ENCODE data around the gene TCAP. TPM values are rescaled to one million over a fixed set of nuclear protein-coding genes. Genes with fewer than 3 reads are reported as not detected.
A peak's percentile ranks its signal among the peaks of the same experiment; 100 is the strongest.
"Not testable (repeated sequence)": the region's sequence is repeated elsewhere in the genome, so short reads cannot be mapped to it uniquely, and the experiment has no call there.

The TCAP gene
- total and polyA plus RNA-seq, 8 donors = 0.88 to 14.1 (median 2.2) TPM; not detected in 2

DNA sequence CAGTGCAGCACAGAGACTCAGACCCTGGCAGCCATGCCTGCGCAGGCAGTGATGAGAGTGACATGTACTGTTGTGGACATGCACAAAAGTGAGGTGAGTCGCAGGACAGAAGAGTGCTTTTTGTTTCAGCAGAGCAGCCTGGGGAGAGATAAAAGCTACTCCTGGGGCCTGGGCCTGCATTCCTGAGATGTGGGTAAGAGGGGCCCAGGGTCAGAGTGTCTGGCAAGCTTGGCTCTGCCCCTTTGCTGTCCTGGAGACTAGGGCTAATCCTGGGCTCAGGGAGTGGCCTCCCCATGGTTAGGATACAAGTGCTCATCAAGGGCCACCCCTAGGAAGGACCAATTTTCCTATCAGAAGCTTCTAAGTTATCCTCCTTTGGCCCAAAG lies 29.9 kb downstream of the TCAP start:
- DNase-seq = no peak
- H3K9me3 ChIP-seq = no peaks in the 10 kb centered on the region
- 69 to 89% (median 83%) methylated on average over 2 of the region's 2 CpGs for WGBS, 5 donors
- peaks cover 0 to 11% (median 6%) of the 10 kb centered on the region in 4 donors for H3K4me1 ChIP-seq
- H3K27me3 ChIP-seq = peaks cover 0 to 6% (median 3%) of the 10 kb centered on the region in 3 donors
- H3K4me3 ChIP-seq = no peak overlapping the region
- no peak overlapping the region for H3K27ac ChIP-seq
- TF ChIP-seq EP300 (IDR thresholded peaks at IDR 0.05) (no peak), POLR2A (IDR thresholded peaks at IDR 0.05) (no peak), POLR2AphosphoS5 (IDR thresholded peaks at IDR 0.05) (no peak)
- TF ChIP-seq, protein P1, sequence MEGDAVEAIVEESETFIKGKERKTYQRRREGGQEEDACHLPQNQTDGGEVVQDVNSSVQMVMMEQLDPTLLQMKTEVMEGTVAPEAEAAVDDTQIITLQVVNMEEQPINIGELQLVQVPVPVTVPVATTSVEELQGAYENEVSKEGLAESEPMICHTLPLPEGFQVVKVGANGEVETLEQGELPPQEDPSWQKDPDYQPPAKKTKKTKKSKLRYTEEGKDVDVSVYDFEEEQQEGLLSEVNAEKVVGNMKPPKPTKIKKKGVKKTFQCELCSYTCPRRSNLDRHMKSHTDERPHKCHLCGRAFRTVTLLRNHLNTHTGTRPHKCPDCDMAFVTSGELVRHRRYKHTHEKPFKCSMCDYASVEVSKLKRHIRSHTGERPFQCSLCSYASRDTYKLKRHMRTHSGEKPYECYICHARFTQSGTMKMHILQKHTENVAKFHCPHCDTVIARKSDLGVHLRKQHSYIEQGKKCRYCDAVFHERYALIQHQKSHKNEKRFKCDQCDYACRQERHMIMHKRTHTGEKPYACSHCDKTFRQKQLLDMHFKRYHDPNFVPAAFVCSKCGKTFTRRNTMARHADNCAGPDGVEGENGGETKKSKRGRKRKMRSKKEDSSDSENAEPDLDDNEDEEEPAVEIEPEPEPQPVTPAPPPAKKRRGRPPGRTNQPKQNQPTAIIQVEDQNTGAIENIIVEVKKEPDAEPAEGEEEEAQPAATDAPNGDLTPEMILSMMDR (IDR thresholded peaks at IDR 0.05) = no peak
- intact Hi-C loops (cut with DNase I; ENCODE audit: low total_unique reads) = no loop called here
- H3K36me3 ChIP-seq = peaks cover 0 to 6% (median 0%) of the 10 kb centered on the region in 4 donors

DNA sequence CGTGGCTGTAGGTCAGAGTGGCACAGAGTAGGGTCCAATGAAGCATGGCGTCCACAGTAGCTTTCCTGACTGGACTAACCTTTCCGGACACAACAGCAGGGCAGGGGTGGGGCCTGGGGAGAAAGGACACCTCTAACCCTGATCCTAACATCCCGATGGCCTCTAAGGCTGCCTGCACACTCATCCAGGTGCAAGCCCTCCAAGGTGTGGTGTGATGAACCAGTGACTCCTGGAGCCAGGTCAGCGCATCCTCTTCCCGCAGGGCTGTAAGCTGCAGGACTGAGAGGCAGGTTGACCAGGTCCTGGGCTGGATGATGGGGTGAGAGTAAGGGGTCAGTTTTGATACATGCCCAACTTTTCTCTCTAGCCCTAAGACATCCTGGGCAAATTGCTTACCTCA lies 31.6 kb downstream of the TCAP start:
- H3K4me1 ChIP-seq = peaks cover 8 to 27% (median 19%) of the 10 kb centered on the region in 4 donors
- no peak overlapping the region for H3K27ac ChIP-seq
- TF ChIP-seq POLR2A (IDR thresholded peaks at IDR 0.05) (no peak), POLR2AphosphoS5 (IDR thresholded peaks at IDR 0.05) (no peak), EP300 (IDR thresholded peaks at IDR 0.05) (no peak)
- TF ChIP-seq, protein P1 (IDR thresholded peaks at IDR 0.05) = no peak
- H3K36me3 ChIP-seq = peaks cover 0 to 6% (median 0%) of the 10 kb centered on the region in 4 donors
- intact Hi-C loops (cut with DNase I; ENCODE audit: low total_unique reads) = no loop called here
- WGBS, 5 donors = 80 to 92% (median 84%) methylated on average over 5 to 6 of the region's 6 CpGs
- no peak overlapping the region for H3K4me3 ChIP-seq
- no peak for DNase-seq
- no peaks in the 10 kb centered on the region for H3K9me3 ChIP-seq
- peaks cover 0 to 20% (median 8%) of the 10 kb centered on the region in 3 donors for H3K27me3 ChIP-seq

DNA sequence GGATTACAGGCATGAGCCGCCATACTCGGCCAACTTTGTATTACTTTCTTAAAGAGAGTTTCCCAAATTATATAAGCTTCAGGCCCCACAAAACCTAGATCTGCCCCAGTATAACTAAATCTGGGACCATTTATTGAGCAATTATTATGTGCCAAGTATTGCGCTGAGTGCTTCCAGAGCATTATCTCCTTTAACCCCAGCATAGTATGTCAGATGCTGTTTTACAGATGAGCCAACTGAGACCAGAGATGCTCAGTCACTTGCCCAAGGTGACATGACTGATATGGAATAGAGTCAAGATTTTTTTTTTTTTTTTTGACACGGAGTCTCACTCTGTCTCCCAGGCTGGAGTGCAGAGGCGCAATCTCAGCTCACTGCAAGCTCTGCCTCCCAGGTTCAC lies 32.8 kb downstream of the TCAP start:
- H3K27ac ChIP-seq = no peak overlapping the region
- H3K4me1 ChIP-seq = peaks cover 20 to 39% (median 31%) of the 10 kb centered on the region in 4 donors
- H3K36me3 ChIP-seq = peaks cover 0 to 6% (median 0%) of the 10 kb centered on the region in 4 donors
- WGBS, 5 donors = 89 to 94% (median 93%) methylated on average over 5 of the region's 5 CpGs
- H3K27me3 ChIP-seq = peaks cover 0 to 20% (median 8%) of the 10 kb centered on the region in 3 donors
- no peaks in the 10 kb centered on the region for H3K9me3 ChIP-seq
- H3K4me3 ChIP-seq = no peak overlapping the region
- TF ChIP-seq POLR2A (IDR thresholded peaks at IDR 0.05) = no peak
- TF ChIP-seq POLR2AphosphoS5 (IDR thresholded peaks at IDR 0.05) = no peak
- intact Hi-C loops (cut with DNase I; ENCODE audit: low total_unique reads) = no loop called here
- DNase-seq = no peak

DNA sequence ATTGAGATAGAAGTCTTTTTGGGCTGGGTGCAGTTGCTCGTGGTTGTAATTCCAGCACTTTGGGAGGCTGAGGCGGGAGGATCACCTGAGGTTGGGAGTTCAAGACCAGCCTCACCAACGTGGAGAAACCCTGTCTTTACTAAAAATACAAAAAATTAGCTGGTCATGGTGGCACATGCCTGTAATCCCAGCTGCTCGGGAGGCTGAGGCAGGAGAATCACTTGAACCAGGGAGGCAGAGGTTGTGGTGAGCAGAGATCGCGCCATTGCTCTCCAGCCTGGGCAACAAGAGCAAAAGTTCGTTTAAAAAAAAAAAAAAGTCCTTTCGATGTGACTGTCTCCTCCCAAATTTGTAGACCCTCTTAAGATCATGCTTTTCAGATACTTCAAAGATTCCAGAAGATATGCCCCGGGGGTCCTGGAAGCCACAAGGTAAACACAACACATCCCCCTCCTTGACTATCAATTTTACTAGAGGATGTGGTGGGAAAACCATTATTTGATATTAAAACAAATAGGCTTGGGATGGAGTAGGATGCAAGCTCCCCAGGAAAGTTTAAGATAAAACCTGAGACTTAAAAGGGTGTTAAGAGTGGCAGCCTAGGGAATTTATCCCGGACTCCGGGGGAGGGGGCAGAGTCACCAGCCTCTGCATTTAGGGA lies 34.1 kb downstream of the TCAP start:
- H3K9me3 ChIP-seq; intact Hi-C loops (cut with DNase I; ENCODE audit: low total_unique reads); DNase-seq; H3K36me3 ChIP-seq: not testable (repeated sequence)
- peak overlapping the region; percentile 89 to 96 (median 93) for H3K27ac ChIP-seq
- H3K4me3 ChIP-seq = peak overlapping the region; percentile 60 to 96 (median 87)
- H3K27me3 ChIP-seq = peaks cover 0 to 20% (median 8%) of the 10 kb centered on the region in 3 donors
- WGBS, 5 donors = 41 to 50% (median 48%) methylated on average over 11 of the region's 11 CpGs
- peaks cover 30 to 53% (median 45%) of the 10 kb centered on the region in 4 donors for H3K4me1 ChIP-seq

DNA sequence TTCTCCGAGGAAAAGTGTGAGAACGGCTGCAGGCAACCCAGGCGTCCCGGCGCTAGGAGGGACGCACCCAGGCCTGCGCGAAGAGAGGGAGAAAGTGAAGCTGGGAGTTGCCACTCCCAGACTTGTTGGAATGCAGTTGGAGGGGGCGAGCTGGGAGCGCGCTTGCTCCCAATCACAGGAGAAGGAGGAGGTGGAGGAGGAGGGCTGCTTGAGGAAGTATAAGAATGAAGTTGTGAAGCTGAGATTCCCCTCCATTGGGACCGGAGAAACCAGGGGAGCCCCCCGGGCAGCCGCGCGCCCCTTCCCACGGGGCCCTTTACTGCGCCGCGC lies 34.6 kb downstream of the TCAP start, which contains the start of gene ERBB2:
Gene ERBB2, plus strand, starts transcription at position 247 of the 330 bp plus-strand sequence. CDS start 175 bp downstream, outside the sequence.
- H3K36me3 ChIP-seq = peaks cover 0 to 6% (median 0%) of the 10 kb centered on the region in 4 donors
- peaks cover 0 to 20% (median 8%) of the 10 kb centered on the region in 3 donors for H3K27me3 ChIP-seq
- DNase-seq = peak; percentile 80 to 95
- H3K27ac ChIP-seq = peak within 1 kb of the TSS; percentile 89 to 96 (median 93)
- H3K9me3 ChIP-seq = no peaks in the 10 kb centered on the region
- peak within 1 kb of the TSS; percentile 60 to 96 (median 87) for H3K4me3 ChIP-seq
- peaks cover 34 to 58% (median 50%) of the 10 kb centered on the region in 4 donors for H3K4me1 ChIP-seq
- 1 to 12% (median 5%) methylated on average over 11 to 20 of the region's 20 CpGs for WGBS, 5 donors
- intact Hi-C loops (cut with DNase I; ENCODE audit: low total_unique reads) = no loop called here
- peak; percentile 28 to 91 (median 86) for TF ChIP-seq POLR2AphosphoS5 (IDR thresholded peaks at IDR 0.05)
- peak in 1 of 4 donors; percentile 57 for TF ChIP-seq POLR2A (IDR thresholded peaks at IDR 0.05)
- no peak for TF ChIP-seq EP300 (IDR thresholded peaks at IDR 0.05)
